Measurements from ENCODE around the gene KCNIP1. TPM values are rescaled to one million over a fixed set of nuclear protein-coding genes. Genes with fewer than 3 reads are reported as not detected.
A peak's percentile ranks its signal among the peaks of the same experiment; 100 is the strongest.

KCNIP1 gene
- total RNA-seq, 1 donor from 2014 or later = 14.5 TPM

DNA sequence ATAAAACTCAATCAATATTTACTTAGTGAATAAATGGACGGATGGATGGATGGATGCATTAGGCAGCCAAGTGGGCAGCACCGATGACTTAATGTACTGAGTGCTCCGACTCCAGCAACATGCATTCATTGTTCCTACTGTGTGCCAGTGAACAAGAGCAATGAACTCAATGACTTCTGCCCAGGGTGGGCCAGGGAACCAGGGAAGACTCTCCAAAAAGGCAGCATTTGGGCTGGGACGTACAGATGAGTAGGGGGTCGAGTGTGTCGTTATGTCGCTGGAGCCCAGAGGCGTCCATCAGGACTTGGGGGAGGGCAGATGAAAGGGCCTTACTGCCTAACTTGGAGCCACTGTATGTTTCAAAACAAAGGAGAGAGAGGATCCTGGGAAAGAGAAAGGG is 126.4 kb downstream of the KCNIP1 start:
- DNase-seq = no peak

GRCh38 chr5:170630711-170631141 is 126.9 kb downstream of the KCNIP1 start:
- DNase-seq = peak; percentile 8

DNA sequence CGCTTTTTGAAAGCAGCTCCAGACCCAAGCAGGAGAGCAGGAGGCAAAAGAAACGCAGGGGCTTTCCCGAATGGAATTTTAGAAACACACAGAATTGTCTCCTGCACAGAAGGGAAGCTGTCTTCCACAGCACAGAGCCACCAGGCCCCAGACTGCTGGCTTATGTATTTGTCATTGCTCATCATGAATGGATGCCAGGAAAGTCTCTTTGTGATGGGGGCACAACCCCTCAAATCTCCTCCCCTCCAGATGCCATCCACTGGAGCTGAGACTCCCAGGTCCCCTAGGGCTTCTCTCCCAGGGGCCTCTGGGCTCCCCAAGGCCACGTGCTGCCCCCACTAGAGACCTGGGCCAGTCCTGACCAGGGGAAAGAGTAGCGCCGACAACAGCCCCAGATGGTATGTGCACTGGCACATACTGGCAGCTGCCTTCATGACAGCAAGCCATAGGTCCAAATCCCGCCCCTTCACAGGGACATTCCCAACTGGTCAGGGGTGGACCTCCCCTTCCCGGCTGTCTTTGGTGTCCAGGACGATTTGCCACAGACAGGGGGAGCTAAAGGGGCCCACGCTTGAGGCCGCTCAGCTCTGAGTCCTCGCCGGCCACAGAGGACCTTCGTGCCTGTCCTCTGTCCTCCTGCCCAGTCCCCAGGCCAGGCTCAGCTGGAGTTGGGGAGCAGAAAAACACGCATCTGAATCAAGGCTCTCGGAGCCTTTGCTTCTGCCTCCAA is 127.8 kb downstream of the KCNIP1 start:
- DNase-seq = peak; percentile 27

GRCh38 chr5:170632266-170632984 is 128.6 kb downstream of the KCNIP1 start:
- DNase-seq = no peak

DNA sequence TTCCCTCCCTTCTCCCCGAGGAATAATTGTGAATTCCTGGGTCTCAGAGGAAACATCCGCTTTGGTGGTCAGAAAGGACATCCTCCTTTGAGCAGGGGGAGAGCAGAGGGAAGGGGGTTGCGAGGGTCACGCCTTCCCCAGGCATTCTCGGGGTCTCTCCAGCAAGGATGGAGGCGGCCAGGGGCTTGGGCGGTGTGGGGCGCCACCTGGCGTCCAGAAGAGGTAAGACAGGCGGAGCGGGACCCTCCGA is 129.1 kb downstream of the KCNIP1 start:
- DNase-seq = no peak

DNA sequence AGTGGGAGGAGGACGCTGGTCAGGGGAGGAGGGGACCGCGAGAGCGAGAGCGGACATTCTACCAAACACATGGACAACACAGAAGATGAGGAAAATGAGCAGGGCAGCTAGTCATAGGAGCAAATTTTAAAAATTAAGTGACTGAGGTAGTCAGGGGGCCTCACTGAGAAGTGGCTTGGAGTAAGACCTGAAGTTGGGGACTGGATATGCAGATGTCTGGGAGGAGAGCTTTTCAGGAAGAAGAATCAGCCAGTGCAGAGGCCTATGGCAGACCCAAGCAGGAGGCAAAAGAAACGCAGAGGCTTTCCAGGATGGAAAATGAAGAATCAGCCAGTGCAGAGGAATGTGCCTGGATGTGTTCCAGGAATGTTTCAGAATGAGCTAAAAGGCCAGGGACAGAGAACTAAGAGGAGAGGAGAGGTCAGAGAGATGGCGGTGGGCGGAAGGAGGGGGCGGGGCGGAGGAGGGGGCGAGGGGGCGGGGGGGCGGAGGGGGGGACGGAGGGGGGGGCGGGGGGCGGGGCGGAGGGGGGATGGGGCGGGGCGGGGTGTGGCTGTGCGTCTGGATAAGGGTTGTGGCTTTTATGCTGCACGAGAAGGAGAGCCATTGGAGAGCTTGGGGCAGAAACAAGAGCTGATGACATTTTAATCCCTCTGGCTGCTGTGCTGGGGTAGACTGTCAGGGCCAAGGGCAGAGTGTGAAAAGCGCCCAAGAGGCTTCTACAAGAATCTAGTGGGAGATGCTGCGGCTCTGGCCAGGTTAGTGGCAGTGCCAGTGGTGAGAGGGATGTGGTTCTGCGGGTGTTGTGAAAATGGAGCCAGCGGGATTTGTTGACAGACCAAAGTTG is 129.6 kb downstream of the KCNIP1 start:
- peak; percentile 31 for DNase-seq

DNA sequence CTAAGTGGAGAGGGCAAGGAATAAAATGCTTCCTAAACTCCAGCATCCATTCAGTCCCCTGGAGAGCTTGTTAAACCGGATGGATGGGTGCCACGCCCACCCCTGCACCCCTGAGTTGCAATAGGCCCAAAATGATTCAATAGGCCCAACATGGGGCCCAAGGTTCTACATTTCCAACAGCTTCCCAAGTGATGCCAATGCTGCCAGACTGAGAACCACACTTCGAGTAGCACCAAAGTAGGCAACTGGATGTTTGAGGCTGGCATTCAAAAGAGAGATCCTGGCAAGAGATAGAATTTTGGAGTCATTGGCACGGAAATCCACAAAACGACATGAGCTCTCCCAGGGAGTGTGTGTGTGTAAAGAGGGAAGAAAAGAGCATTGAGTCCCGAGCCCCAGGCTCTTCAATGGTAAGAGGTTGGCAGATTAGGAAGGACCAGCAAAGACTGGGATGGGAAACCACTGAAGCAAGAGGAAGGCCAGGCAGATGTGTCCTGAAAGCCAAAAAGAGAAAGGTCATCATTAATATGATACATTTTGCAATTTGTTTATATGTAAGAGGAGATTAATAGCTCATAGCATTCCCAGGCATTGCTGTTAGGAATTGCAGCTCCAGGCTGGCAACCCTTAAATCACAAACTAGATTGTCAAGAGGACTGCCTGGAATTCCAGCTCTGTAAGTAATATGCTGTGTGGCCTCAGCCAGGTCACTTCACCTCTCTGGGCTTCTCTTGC is 130.6 kb downstream of the KCNIP1 start:
- no peak for DNase-seq

DNA sequence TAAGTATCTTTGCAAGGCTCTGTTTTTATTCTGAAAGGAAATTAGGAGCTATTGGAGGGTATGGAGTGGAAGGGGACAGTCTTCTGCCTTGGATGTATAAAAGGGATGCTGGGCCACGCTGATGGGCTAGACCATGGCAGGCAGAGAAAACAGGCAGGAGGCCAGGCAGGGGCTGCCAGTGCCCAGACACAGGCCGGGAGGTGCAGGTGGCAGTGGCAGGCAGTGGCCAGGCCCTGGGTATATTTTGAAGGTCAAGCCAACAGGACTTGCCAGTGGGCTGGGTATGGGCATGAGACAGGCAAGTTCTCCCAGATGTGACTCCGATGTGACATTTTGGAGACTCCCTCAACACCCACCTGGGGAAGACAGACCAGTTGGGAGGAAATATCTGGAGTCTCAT is 131.9 kb downstream of the KCNIP1 start:
- no peak for DNase-seq

GRCh38 chr5:170636206-170636605 is 132.4 kb downstream of the KCNIP1 start:
- no peak for DNase-seq

DNA sequence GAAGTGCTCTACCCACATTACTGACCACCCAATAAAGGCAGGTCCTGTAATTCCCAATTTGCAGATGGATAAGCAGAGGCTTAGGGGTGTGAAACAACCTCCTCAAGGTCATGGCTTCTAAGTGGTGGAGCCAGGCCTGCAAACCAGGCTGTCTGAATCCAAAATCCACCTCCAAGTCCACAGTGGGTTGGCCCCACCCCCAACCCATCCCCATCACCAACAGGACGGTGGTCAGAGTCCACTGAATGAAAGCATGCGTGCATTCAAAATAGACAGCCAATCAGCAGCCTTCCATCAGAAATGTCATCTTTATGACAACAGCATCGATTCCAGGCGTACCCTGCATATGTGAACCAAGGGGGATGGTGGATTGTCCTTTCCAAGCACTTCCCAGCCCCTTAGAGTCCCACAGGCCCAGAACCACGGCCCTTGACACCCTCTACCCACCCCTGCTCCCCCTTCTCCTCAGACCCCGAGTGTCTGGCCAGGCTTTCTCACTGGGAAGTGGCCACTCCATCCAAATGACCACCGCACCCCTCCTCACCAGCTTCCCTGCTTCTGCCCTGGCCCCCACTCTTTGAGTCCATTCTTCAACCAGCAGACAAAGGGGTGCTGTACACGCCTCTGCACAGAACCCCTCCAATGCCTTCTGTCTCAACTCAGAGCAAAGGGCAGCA is 133.1 kb downstream of the KCNIP1 start:
- no peak for DNase-seq

DNA sequence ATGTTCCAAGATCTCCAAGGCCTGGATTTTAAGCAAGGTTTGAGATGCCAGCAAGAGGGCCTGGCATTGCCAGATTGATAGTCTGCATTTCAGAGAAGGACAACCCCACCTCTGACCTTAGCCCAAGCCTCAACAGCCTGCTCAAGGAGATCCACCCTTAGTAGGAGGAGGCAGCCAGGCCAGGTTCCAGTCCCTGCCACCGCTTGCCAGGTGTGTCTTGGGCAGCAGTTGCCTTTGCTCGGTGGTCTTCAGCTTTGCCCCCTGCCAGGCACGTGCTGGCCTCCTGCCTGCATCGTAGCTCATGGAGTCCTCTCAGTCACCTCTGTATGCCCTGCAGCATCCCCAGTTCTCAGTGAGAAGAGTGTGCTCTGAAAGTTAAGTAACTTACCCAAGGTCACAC is 134.2 kb downstream of the KCNIP1 start:
- DNase-seq = no peak

- peak; percentile 33 for DNase-seq
Observed at GRCh38 chr5:170638454-170639220, 134.8 kb downstream of the KCNIP1 start.

DNA sequence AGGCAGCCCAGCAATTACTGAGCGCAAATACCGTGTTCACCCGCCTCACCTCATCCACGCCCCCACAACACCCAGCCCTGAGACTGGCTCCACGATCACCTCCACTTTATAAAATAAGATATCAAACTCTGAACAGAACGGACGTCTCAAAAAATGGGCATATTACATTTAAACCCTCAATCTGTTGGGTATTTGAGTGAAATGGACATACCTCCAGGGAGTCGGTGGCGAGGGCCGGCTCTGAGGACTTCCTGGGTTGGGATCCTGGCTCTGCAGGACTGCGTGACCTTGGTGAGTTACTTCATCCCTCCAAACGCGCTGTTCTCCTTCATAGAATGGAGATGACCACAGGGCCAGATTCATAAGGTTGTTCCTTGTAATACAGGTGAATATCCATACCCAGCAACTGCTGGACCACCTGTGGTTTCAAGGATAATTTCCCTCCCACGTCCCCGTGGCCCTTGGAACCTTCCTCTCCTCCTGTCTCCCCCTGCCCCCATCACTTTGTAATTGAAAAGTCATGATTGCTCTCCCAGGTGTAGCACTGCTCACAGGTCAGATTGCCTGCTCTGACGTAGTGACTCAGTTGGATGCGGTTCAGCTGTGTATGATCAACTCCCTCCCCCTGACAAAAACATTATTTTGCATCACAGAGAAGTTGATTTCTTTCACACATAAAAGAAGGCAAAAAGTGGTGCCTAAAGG is 135.6 kb downstream of the KCNIP1 start:
- no peak for DNase-seq

GRCh38 chr5:170640731-170641588 is 137.1 kb downstream of the KCNIP1 start:
- DNase-seq = no peak

DNA sequence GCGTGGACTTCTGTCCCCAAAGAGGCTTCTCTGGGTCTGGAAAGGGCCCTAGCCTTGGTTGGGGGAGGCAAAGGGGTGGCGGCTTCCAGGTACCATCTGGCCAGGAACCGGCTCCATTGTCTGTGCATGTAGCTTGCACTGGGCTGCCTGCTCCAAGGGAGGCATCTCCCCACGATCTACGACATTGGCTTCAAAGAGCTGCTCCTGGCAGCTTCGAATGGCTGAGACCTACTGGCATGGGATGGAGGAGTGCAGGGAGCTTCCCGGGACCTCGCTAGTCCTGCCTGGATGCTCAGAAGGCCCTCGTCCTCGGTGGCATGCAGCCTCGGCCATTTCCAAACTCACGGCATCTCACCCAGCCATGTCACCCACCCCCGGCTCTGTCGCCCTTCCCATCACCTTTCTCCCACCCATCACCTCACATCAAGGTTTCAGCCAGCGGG is 137.8 kb downstream of the KCNIP1 start:
- no peak for DNase-seq

DNA sequence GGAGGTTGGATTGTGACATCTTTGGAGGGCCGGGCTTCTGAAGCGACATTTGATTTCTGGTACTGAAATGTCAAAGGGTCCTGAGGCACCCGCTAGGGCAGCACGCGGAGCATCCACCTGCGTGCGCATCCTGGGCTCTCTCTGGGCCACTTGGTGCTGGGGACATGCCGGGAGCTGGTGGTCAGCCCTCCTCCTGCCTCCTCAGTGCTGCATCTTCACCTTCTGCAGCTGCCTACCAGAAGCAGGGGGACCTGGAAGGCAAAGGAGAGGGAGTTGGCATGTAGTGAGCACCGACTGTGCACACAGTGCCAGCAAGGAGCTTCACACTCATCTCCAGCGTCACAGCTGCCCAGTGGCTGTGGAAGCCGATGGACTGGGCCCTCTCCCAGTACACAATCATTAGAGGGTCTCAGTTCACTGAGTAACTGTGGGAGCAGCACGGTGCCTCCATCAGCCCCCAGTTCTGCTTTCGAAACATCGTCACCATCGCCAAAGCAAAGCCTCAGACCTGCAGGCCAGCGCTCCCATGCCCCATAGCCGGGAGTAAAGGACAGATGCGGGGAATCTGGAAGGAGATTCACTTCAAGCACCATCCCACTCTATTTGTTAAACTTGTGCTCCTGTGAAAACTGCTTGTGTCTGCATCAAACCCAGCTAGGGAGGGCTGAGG is 138.4 kb downstream of the KCNIP1 start:
- no peak for DNase-seq

DNA sequence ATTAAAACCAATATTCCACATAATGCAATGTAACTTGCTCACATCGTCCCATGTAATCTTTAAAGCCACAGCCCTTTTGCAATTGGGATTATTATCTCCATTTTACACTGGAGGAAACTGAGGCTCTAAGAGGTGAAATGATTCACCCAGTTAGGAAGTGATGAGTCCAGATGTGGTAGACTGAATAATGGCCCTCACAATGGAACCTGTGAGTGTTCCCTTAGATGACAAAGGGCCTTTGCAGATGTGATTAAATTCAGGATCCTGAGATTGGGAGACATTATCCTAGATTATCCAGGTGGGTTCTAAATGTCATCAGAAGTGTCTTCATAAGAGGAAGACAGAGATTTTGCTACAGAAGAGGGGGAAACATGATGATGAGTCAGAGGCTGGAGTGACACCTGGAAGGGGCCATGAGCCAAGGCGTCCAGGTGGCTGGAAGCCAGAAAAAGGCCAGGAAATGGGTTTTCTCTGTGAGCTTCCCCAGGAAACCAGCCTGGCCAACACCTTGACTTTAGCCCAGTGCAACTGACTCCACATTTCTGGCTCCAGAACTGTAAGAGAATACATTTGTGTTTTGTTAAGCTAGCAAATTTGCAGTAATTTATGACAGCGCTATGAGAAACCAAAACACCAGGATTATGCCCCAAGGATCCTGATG is 139.1 kb downstream of the KCNIP1 start:
- DNase-seq = no peak

DNA sequence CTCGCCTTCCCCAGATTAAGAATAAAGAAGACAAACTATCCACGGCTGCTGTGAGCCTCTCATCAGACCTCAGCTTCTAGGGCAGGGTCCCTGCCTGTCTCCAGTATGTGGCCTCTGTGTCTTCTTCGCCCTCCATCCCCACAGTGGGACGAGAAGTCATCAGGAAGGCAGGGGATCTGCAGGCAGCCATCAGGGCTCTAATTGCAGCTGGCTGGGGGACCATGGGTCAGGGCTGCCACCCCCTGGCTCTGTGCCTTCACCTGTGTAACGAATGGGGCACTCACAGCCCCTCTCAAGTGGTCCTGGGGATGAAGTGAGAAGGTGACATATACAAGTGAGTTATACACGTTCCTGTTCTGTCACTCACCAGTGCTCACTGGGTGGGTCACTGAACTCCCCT is 139.8 kb downstream of the KCNIP1 start:
- DNase-seq = no peak

Data from occipital lobe (tissue), 2 donors.